Superior temporal gyrus (tissue), 1 donor: Measurements from ENCODE around the gene ADARB1.
A peak's percentile ranks its signal among the peaks of the same experiment; 100 is the strongest.

Source experiments
- DNase-seq: peaks from one replicate; pipeline ENCODE4 v3.0.0-alpha.2; 2016; ENCODE audit errors: extremely low spot score

ADARB1 gene

DNA sequence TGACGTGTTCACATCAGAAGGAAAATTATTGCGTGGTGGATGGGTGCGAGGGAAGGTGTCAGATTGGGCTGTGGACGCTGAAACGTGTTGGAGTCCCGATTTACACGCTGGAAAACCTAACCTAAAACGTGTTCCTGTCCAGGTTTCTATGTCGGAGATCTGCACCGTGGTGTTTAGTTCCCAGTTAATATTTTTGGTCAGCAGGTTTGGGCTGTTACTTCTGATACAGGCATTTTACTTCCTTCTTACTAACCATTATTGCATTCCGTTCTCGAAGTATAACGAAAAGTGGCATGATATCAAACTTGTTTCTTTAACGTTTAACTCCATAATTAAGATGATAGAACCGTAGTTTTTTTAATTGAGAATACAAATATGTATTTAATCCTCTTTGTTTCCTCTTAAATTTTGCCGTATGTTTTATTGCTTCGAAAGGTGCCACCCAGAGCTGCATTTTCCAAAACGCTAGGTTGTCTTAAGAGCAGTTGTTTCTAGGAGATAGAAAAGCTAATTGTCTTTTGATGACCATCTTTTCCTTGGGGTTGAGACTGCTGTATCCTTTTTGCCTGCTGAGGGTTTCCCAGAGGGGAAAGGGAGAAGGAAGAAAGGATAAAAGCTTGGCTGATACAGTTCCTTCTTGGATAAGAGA, 1.3 kb downstream of the ADARB1 start:
- DNase-seq: no peak

GRCh38 chr21:45076245-45076711, 1.9 kb downstream of the ADARB1 start:
- DNase-seq: no peak

GRCh38 chr21:45078371-45078770, 4.0 kb downstream of the ADARB1 start:
- DNase-seq: no peak

GRCh38 chr21:45078877-45079281, 4.5 kb downstream of the ADARB1 start:
- DNase-seq: no peak

DNA sequence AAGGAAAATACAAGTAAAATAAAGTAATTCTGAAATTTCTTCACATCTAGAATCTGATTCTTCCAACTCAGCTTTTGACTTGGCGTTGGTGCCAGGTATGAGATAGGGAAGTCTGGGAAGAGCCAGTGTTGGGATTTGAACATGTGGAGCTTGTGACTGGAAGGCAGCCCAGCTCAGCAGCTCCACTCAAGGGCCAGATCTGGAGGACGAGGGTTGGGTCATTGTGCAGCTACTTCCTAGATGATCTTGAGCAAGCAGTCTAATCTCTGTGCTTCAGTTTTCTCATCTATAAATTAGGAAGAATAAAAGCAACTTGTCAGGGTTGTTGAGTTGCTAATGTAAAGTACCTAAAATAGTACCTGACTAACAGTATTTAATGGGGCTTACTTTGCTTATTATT, 5.0 kb downstream of the ADARB1 start:
- DNase-seq: no peak

DNA sequence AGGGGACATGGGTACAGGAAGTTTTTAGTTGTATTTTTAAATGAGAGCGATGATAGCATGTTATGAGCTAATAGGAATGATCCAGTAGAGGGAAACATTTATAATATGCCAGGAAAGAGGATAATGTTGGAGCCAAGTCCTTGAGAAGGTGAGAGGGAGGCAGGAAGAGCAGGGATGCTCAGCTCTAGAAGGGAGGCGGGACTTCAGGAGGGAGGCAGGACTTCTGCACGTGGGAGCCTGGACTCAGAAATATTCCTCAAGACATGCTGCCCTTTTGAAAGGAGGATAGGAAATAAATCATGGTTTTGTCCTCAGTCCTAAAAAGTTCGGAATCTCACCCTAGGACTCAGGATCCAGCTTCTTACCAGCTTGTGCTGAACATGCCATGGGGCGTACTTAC, 5.9 kb downstream of the ADARB1 start:
- no peak for DNase-seq

- no peak for DNase-seq
Measured at GRCh38 chr21:45080639-45081414, 6.4 kb downstream of the ADARB1 start.

GRCh38 chr21:45081636-45082035, 7.3 kb downstream of the ADARB1 start:
- DNase-seq: no peak

DNA sequence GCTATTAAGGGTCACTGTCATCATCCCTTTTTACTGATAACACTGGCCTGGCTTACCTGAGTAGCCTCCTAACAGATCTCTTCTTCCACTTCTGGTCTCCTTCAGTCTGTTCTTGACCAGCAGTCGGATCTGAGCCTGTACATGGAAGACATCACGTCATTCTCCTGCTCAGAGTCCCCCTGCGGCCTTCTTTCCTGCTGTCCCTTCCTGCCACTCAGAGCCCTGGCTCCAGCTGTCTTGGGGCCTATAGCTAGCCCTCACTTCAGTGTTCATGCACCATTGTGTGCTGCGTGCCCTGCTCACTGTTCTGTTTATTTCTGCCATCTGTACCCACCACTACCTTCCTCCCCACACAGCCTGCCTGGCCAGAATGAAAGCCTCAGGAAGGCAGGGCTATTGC, 8.4 kb downstream of the ADARB1 start:
- DNase-seq: no peak

DNA sequence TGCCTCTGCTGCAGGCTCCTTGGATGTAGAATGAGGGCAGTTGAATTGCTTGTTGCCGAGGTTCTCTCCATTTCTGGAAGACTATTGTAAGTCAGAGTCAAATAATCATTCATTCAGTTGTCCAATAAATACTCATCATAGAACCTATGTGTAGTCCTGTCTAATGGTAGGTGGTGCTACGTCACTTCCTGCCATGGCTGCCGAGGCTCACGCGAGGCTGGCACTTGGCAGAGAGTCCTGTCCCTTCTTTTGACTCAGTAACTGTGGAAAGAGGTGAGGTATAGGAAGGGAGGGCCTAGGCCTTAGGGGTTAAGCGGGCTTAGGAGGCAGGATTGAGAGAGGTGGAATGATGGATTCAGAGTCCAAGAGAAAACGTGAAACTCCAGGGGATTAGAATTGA, 9.7 kb downstream of the ADARB1 start:
- DNase-seq: no peak

- no peak for DNase-seq
Measured at GRCh38 chr21:45084881-45085536, 10.6 kb downstream of the ADARB1 start.

- no peak for DNase-seq
Measured at GRCh38 chr21:45085700-45086099, 11.3 kb downstream of the ADARB1 start.

GRCh38 chr21:45086337-45086958, 12.1 kb downstream of the ADARB1 start:
- DNase-seq: no peak

- no peak for DNase-seq
Measured at GRCh38 chr21:45087022-45087823, 12.8 kb downstream of the ADARB1 start.

DNA sequence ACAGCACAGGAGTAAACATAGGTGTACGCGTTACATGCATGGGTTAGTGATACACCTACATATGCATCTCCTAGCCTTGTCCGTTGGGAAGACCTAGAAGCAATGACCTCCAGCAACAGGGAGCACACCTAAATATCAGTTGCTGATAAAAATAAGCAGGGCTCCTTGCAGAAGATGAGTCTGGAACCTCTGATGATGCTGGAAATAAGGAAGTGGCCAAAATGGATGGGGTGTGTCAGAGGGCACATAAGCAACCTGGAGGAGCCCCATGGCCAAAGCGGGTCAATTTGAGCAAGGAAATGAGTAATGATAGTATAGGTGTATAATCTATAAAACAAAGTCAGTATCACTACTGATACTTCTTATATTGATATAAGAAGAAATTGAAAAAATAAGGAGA, 13.7 kb downstream of the ADARB1 start:
- DNase-seq: no peak

- DNase-seq: no peak
Measured at GRCh38 chr21:45088729-45089128, 14.3 kb downstream of the ADARB1 start.

DNA sequence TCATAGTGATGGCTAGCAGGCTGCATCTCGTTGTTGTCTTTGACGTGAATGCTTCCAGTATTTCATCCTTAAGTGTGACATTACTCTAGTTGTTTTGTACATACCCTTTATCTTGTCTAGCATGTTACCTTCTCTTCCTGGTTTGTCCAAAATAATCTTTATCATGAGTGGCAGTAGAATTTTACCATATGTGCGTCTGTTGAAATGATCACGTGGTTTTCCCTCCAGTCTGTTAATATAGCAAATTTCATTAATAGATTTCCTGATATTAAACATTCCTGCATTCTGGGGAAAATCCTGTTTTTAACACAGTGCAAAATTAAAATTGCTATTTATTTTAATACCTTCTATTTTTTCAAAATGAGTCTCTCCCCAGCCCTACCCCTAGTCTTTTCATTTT, 15.6 kb downstream of the ADARB1 start:
- no peak for DNase-seq

DNA sequence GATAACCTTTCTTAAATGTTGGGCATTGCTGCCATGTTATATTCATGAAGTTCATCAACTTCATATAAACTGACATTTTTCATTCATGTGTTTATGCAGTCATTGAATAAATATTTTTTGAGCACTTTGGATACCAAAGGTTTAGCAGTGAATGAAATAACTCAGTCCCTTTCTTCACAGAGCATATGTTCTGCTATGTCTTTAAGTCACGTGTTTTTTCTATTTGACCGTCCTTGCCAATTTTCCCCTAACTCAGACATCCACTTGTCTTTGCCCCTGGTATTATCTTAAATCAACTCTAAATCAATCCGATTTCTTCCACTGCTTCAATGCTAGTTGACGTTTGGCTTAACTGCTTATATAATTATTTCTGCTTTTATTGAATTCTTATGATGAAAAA, 16.6 kb downstream of the ADARB1 start:
- DNase-seq: no peak

DNA sequence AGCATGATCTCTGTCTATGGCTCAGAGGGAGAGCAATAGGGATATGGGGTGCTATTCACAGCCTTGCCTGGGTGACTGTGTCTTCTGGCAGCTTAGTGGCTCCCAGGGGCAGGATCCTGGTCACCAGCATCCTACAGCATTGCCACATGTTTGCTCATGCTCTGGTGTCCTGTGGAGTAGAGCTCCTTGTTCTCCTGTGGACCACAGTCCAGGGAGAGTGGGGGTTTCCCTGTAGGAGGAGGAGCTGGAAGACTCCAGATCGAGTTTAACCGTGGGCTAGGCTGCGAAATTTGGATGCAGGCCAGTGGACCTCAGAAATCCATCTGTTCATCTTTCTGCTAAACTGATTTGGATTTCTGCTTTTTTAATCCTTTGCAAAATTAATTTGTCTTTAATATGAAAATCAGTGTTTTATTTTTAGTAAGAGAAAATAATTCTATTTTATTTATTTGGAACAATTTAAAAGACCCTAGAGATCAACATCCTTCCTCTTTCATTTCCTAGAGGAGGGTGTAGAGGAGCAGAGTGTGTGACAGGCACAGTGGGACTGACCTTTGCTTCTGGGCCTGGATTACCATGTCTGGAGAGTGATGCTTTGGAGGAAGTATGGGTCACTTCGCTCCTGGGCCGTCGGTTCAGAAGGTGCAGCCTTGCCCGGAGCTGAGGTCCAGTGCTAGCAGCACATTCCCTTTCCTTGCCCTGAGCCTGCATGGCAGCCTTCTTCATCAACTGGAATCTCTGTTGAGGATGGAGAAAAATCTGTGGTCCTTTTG, 17.4 kb downstream of the ADARB1 start:
- DNase-seq: peak; percentile 27

GRCh38 chr21:45093035-45093532, 18.7 kb downstream of the ADARB1 start:
- DNase-seq: no peak

DNA sequence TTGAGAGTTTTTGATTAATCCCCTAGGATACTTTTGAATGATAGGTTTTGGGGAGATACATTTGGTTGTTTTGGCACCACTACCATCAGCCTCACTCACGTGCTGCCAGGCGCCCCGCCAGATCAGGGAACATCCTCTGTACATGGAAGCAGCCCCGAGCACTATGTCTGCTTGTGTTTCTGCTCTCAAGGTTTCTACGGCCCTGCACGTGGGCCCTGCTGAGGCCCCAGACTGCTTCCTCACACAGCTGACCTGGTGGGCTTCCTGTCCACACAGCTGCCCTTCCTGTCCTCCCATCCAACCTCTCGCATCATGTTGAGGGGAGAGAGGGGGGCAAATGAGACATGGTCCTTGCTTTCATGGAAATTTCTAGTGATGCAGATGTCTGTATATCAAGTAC, 20.0 kb downstream of the ADARB1 start:
- DNase-seq: no peak
